GM23338 (cell line): ENCODE results near the gene DUSP8. TPM values are rescaled to one million over a fixed set of nuclear protein-coding genes. Genes with fewer than 3 reads are reported as not detected.

Experiments used
- ATAC-seq: fragments of 200-7000 bp; cut with Tn5 transposase; 3 replicates; pipeline ENCODE4 v1.9.1; 2020
- DNase-seq: peaks from one replicate; pipeline ENCODE4 v3.0.0-alpha.2; 2015; ENCODE audit warnings: low spot score
- H2AFZ ChIP-seq: fragments of 200-600 bp; sonication (generic); 2 replicates; pipeline ENCODE4 v1.8.0; 2016; ENCODE audit warnings: antibody characterized with exemption, mild to moderate bottlenecking, moderate library complexity
- H3F3A ChIP-seq: fragments of 200-600 bp; sonication (generic); replicated peaks from 2 replicates; pipeline ENCODE4 v1.8.0; 2017; ENCODE audit warnings: antibody characterized with exemption, mixed run types, low read depth
- H3K27ac ChIP-seq: fragments of 200-600 bp; sonication (generic); 2 replicates; pipeline ENCODE4 v1.6.1; 2016; ENCODE audit warnings: low read depth
- H3K27me3 ChIP-seq: fragments of 200-600 bp; sonication (generic); 2 replicates; pipeline ENCODE4 v1.8.0; 2016; ENCODE audit warnings: mild to moderate bottlenecking, mixed run types, moderate library complexity; ENCODE audit not compliant: insufficient read depth
- H3K36me3 ChIP-seq: fragments of 200-600 bp; sonication (generic); 2 replicates; pipeline ENCODE4 v1.8.0; 2016; ENCODE audit warnings: mild to moderate bottlenecking; ENCODE audit not compliant: insufficient read depth
- H3K4me1 ChIP-seq: fragments of 200-600 bp; sonication (generic); 2 replicates; pipeline ENCODE4 v1.8.0; 2016; ENCODE audit warnings: mild to moderate bottlenecking, moderate library complexity; ENCODE audit not compliant: insufficient read depth
- H3K4me2 ChIP-seq: fragments of 200-600 bp; sonication (generic); 2 replicates; pipeline ENCODE4 v1.7.1; 2017; ENCODE audit warnings: mixed run types
- H3K4me3 ChIP-seq: fragments of 200-600 bp; sonication (generic); 2 replicates; pipeline ENCODE4 v1.6.1; 2016; ENCODE audit warnings: mixed run types
- H3K79me2 ChIP-seq: fragments of 200-600 bp; sonication (generic); replicated peaks from 2 replicates; pipeline ENCODE4 v1.8.0; 2017; ENCODE audit warnings: mild to moderate bottlenecking; ENCODE audit not compliant: insufficient read depth
- H3K9me2 ChIP-seq: fragments of 200-600 bp; sonication (generic); 2 replicates; pipeline ENCODE4 v1.8.0; 2017; ENCODE audit not compliant: insufficient read depth
- H4K20me1 ChIP-seq: fragments of 200-600 bp; sonication (generic); replicated peaks from 2 replicates; pipeline ENCODE4 v1.8.0; 2017; ENCODE audit warnings: mild to moderate bottlenecking; ENCODE audit not compliant: insufficient read depth
- H3K27ac Mint-ChIP-seq: 2 replicates; pipeline ENCODE4 v1.8.0; 2020; ENCODE audit warnings: inconsistent platforms, mild to moderate bottlenecking, moderate library complexity, mixed read lengths
- H3K27me3 Mint-ChIP-seq: 3 replicates; pipeline ENCODE4 v1.8.0; 2022; ENCODE audit warnings: low read depth, mild to moderate bottlenecking, moderate library complexity, mixed read lengths, inconsistent platforms; ENCODE audit not compliant: insufficient read depth, poor library complexity
- H3K36me3 Mint-ChIP-seq: 3 replicates; pipeline ENCODE4 v1.8.0; 2021; ENCODE audit warnings: low read depth, mild to moderate bottlenecking, inconsistent platforms, moderate library complexity, mixed read lengths
- H3K4me1 Mint-ChIP-seq: 3 replicates; pipeline ENCODE4 v1.8.0; 2020; ENCODE audit warnings: mild to moderate bottlenecking, inconsistent platforms, mixed read lengths
- H3K4me3 Mint-ChIP-seq: 3 replicates; pipeline ENCODE4 v1.8.0; 2021; ENCODE audit warnings: moderate library complexity, mild to moderate bottlenecking, inconsistent platforms, mixed read lengths
- H3K9me3 Mint-ChIP-seq: 3 replicates; pipeline ENCODE4 v1.8.0; 2020; ENCODE audit warnings: moderate library complexity, mild to moderate bottlenecking, inconsistent platforms, mixed read lengths
- CREB1 ChIP-seq: fragments of 250-450 bp; sonication (Bioruptor Pico); IDR thresholded peaks from 2 replicates; pipeline ENCODE4 v1.5.0; 2020; ENCODE audit warnings: low read depth, mild to moderate bottlenecking, moderate library complexity
- EZH2 ChIP-seq: fragments of 200-600 bp; sonication (generic); IDR thresholded peaks from one replicate; pipeline ENCODE4 v1.8.0; 2017; ENCODE audit warnings: antibody characterized with exemption, mild to moderate bottlenecking, low read depth; ENCODE audit not compliant: unreplicated experiment
- POLR2AphosphoS5 ChIP-seq: IDR thresholded peaks from 2 replicates; pipeline ENCODE4 v1.6.1; 2016; ENCODE audit warnings: antibody characterized with exemption, low read depth
- REST ChIP-seq: IDR thresholded peaks from one replicate; pipeline ENCODE4 v1.6.1; 2018; ENCODE audit warnings: antibody characterized with exemption; ENCODE audit not compliant: unreplicated experiment
- ZNF331 ChIP-seq: fragments of 250-450 bp; sonication (Bioruptor Pico); IDR thresholded peaks from 2 replicates; pipeline ENCODE4 v1.5.0; 2020; ENCODE audit warnings: low read depth, mild to moderate bottlenecking, moderate library complexity
- polyA plus RNA-seq: library from polyadenylated mRNA; unstranded; fragments of >200 nt; fragmentation: Nextera tagmentation; extraction: Ambion mirVana; gene quantifications from 2 replicates; pipeline ENCODE4 v1.2.1, GENCODE V29; 2016
- total RNA-seq: library from RNA; depleted of rRNA; stranded (reverse); fragments of >200 nt; shearing (Covaris generic); gene quantifications from 2 replicates; pipeline ENCODE4 v1.2.3, GENCODE V29; 2014
- TF ChIP-seq, protein P1 (sequence below): fragments of 250-450 bp; sonication (Bioruptor Pico); IDR thresholded peaks from 2 replicates; pipeline ENCODE4 v1.5.0; 2020; ENCODE audit warnings: mild to moderate bottlenecking, moderate library complexity

Gene DUSP8
- total and polyA plus RNA-seq, 2 experiments from 2014 or later, result 1.1 TPM

DNA sequence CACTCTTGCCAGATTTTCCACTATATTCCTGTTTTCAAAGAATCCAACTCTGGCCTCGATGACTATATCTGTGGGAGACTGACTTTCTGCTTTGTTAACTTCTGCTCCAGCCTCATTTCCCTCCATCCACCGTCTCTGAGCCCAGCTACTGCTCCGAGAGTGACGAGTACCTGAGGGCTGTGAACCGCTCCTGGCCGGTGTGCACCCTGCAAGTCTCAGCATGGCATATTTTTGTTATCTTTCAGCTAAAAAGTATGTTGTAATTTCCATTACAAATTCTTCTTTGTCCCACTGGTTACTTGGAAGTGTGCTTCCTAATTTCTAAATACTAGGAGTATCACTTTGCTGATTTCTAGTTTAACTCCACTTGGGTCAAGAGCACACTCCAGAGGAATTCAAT is 49.0 kb downstream of the DUSP8 start (continued):
- TF ChIP-seq, protein P1, sequence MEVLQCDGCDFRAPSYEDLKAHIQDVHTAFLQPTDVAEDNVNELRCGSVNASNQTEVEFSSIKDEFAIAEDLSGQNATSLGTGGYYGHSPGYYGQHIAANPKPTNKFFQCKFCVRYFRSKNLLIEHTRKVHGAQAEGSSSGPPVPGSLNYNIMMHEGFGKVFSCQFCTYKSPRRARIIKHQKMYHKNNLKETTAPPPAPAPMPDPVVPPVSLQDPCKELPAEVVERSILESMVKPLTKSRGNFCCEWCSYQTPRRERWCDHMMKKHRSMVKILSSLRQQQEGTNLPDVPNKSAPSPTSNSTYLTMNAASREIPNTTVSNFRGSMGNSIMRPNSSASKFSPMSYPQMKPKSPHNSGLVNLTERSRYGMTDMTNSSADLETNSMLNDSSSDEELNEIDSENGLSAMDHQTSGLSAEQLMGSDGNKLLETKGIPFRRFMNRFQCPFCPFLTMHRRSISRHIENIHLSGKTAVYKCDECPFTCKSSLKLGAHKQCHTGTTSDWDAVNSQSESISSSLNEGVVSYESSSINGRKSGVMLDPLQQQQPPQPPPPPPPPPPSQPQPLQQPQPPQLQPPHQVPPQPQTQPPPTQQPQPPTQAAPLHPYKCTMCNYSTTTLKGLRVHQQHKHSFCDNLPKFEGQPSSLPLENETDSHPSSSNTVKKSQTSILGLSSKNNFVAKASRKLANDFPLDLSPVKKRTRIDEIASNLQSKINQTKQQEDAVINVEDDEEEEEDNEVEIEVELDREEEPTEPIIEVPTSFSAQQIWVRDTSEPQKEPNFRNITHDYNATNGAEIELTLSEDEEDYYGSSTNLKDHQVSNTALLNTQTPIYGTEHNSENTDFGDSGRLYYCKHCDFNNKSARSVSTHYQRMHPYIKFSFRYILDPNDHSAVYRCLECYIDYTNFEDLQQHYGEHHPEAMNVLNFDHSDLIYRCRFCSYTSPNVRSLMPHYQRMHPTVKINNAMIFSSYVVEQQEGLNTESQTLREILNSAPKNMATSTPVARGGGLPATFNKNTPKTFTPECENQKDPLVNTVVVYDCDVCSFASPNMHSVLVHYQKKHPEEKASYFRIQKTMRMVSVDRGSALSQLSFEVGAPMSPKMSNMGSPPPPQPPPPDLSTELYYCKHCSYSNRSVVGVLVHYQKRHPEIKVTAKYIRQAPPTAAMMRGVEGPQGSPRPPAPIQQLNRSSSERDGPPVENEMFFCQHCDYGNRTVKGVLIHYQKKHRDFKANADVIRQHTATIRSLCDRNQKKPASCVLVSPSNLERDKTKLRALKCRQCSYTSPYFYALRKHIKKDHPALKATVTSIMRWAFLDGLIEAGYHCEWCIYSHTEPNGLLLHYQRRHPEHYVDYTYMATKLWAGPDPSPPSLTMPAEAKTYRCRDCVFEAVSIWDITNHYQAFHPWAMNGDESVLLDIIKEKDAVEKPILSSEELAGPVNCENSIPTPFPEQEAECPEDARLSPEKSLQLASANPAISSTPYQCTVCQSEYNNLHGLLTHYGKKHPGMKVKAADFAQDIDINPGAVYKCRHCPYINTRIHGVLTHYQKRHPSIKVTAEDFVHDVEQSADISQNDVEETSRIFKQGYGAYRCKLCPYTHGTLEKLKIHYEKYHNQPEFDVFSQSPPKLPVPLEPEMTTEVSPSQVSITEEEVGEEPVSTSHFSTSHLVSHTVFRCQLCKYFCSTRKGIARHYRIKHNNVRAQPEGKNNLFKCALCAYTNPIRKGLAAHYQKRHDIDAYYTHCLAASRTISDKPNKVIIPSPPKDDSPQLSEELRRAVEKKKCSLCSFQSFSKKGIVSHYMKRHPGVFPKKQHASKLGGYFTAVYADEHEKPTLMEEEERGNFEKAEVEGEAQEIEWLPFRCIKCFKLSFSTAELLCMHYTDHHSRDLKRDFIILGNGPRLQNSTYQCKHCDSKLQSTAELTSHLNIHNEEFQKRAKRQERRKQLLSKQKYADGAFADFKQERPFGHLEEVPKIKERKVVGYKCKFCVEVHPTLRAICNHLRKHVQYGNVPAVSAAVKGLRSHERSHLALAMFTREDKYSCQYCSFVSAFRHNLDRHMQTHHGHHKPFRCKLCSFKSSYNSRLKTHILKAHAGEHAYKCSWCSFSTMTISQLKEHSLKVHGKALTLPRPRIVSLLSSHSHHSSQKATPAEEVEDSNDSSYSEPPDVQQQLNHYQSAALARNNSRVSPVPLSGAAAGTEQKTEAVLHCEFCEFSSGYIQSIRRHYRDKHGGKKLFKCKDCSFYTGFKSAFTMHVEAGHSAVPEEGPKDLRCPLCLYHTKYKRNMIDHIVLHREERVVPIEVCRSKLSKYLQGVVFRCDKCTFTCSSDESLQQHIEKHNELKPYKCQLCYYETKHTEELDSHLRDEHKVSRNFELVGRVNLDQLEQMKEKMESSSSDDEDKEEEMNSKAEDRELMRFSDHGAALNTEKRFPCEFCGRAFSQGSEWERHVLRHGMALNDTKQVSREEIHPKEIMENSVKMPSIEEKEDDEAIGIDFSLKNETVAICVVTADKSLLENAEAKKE (CRISPR knock-in tag), result no peak
- TF ChIP-seq CREB1 (CRISPR knock-in tag), result no peak

DNA sequence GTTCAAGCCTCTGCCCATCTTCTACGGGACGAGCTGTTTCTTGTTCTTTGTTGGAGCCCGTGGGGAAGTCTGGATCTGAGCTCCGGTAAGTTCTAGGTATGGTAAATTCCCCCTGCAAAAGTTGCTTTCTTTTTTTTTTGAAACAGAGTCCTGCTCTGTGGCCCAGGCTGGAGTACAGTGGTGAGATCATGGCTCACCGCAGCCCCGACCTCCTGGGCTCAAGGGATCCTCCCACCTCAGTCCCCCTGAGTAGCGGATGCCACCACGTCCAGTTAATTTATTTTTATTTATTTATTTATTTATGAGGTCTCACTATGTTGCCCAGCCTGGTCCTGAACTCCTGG is 50.0 kb downstream of the DUSP8 start:
- H2AFZ ChIP-seq, result no peak overlapping the region
- Mint-ChIP-seq H3K4me3 (no peak overlapping the region), H3K27me3 (peaks cover 9% of the 10 kb centered on the region), H3K27ac (no peak overlapping the region), H3K4me1 (peaks cover 11% of the 10 kb centered on the region), H3K9me3 (no peaks in the 10 kb centered on the region; the same call in 2 of the 3 replicates), H3K36me3 (no peaks in the 10 kb centered on the region)
- no peaks in the 10 kb centered on the region for H3K27me3 ChIP-seq
- no peak overlapping the region for H3K27ac ChIP-seq
- DNase-seq (no peak), ATAC-seq (no peak)
- no peaks in the 10 kb centered on the region for H3K9me2 ChIP-seq
- H3K79me2 ChIP-seq, result peaks cover 53% of the 10 kb centered on the region
- no peak overlapping the region for H3K4me3 ChIP-seq
- H3F3A ChIP-seq, result no peaks in the 10 kb centered on the region
- no peaks in the 10 kb centered on the region for H3K36me3 ChIP-seq
- no peak overlapping the region for H3K4me2 ChIP-seq
- peaks cover 3% of the 10 kb centered on the region; the same call in 1 of the 2 replicates for H4K20me1 ChIP-seq
- H3K4me1 ChIP-seq, result no peaks in the 10 kb centered on the region
- TF ChIP-seq EZH2 (no peak), POLR2AphosphoS5 (no peak), REST (no peak), ZNF331 (CRISPR knock-in tag) (no peak)
- TF ChIP-seq, protein P1 (CRISPR knock-in tag), result no peak
